NCI-H345 treated with DMSO at 0.1 percent for 48 hours (cell line): ENCODE measurements around the gene RASSF4.

Source experiments
- DNase-seq: peaks from one replicate; lab custom pipeline; 2025; ENCODE audit not compliant: unreplicated experiment; lab: John Stamatoyannopoulos, UW

The RASSF4 gene

DNA sequence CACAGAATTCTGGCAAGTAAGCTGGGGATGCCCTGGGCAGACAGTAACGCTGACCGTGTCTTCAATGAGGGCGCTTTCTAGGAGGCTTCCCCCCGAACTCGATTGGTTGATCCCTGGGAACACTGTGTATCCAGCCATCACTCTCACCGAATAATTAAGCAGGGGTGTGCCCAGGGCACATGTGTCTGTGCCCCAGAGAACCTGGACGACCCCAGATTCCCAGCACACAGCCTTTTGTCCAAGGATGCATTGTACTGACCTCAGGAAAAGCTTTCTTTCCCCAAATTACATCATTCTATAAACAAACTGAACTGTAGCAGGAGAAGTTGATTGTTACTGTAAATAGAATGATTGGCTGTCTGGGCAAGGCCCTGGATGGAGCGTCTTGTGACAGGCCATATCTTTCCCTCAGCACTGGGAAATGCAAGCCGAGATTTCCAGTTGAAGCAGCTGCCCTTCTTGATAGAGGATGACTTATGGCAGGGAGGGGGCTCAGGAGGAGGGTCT is 25.6 kb downstream of the RASSF4 start:
- DNase-seq: no peak

- DNase-seq: no peak
These were observed 26.6 kb downstream of the RASSF4 start for GRCh38 chr10:44986179-44986578.

DNA sequence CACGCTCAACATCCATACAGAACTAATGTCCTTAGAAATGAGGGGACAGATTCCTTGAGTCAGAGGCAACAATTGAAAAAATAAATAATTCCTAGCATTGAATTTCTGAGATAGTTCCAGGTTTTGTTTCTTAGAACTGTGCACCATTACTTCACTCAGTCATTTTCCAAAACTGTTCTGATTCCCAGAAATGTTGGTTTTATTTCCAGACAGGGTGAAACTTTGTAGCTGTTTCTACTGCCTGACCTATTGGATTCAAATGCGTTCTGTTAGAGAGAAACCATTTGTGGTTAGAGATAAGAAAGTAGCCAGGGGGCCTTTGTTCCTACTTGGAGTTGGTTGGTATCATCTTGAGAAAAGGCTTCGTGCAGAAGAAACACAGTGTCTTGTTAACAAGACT is 27.1 kb downstream of the RASSF4 start:
- no peak for DNase-seq

DNA sequence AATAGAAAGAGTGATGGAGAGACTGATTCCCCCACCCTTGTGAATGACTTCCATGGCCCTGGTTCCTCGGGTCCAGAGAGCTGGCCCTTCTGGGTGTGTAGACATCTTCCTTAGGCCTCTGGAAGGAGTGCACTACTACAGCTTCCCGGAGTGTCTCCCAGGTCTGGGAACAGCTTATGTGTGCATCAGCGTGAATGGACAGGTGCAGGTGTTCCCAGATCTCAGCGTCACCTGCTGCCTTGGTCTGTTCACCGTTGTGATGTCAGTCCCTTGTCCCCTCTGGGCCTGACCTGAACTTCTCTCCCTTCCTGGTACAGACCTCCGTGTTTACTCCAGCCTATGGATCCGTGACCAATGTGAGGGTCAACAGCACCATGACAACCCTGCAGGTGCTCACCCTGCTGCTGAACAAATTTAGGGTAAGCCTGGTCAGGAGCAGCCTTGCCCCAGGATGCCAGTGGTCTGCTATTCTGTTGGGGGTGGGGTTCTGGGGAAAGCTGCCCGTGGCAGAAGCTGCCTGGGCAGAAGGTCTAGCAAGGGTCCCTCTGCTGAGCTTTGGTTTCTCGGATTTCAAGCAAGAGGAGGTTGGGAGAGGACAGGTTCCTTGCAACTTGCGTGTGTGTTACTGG is 29.5 kb downstream of the RASSF4 start:
- no peak for DNase-seq

DNA sequence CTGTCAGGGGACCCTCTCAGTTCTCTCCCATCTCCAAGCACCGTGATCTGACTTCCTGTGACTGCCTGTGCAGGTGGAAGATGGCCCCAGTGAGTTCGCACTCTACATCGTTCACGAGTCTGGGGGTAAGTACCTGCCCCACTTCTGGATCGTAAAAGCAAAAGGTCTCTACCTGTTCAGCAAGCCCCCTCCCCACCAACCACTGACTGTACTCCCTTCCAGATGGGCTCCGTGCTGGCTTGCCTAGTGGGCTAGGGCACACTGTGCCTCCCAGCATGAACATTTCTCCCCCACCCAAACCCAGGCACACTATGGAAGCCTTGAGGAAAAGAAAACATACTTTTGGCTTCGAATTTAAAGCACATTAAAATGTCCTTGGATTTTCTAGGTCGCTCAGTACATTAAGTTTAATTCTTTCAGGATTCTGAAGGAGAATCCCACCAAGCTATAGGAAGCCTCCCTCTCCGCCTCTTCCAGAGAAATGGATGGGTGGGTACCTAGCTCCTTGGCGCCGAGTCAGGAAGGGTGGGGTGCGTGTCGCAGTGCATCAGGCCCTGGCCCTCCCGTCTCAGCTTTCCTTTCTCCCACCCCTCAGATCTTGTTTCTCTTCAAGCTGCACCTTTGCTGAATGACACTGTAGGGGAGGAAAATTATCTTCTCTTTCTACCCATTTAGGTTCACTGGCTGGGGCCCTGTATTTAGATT is 30.1 kb downstream of the RASSF4 start:
- no peak for DNase-seq

GRCh38 chr10:44990302-44990655 is 30.7 kb downstream of the RASSF4 start:
- DNase-seq: no peak

- DNase-seq: no peak
These were observed 31.4 kb downstream of the RASSF4 start for GRCh38 chr10:44990965-44991364.

- no peak for DNase-seq
These were observed 32.0 kb downstream of the RASSF4 start for GRCh38 chr10:44991571-44991970.

- no peak for DNase-seq
These were observed 32.6 kb downstream of the RASSF4 start for GRCh38 chr10:44992070-44992731.

GRCh38 chr10:44992732-44993225 is 33.2 kb downstream of the RASSF4 start:
- DNase-seq: no peak

- DNase-seq: no peak
These were observed 33.8 kb downstream of the RASSF4 start for GRCh38 chr10:44993226-44993921.

DNA sequence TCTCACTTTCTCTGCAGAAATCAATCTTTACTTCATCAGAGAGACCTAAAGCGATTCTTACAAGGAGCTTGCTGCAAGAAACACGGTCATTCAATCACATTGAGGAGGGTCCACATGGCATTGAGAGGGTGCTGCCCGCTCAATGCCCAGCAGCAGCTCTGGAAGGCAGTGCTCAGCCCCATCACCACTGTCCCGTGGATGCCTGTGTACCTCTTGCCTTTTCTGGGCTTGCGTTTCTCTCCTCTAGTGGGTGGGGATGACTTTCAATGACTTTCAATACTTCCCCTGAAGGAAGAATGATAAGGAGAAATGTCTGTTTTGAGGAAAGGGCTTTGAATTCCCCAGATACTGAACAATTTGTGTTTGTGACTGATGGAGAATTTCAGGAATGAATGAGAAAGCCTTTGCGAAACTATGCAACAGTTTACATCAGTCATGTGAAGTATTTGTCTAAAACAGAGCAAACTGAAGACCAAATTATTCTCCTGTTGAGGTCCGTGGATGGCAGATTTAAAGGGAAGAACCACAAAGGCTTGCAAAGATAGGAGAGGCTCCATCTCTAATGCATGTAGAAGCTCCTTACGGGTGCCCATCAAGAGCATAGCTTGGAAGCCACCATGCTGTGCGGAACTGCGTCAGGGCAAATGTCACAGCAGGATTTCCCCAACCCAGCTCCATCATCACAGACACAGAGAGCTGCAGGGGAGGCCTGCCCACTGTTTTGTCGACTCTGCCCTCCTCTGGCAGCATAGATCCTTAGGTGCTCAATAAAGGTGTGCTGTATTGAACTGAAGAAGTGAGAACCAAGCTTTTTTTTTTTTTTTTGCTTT is 34.5 kb downstream of the RASSF4 start:
- DNase-seq: no peak

GRCh38 chr10:44994752-44995530 is 35.3 kb downstream of the RASSF4 start:
- DNase-seq: no peak

DNA sequence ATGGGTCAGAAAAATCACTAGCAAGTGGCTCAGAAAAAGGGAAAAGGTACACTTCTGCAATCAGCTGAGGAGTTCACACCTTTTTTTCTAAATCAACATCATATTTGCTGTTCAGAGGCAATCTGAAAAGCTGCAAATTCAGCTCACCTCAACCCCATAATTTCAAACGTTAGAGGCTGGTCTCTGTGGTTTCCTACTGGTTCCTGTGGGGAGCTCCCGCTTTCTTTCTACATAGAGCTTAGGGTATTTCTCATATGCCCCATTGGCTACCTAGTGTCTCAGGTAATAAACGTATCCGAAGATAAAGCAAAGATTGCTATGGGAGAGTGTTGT is 35.9 kb downstream of the RASSF4 start:
- DNase-seq: no peak

- DNase-seq: no peak
These were observed 36.5 kb downstream of the RASSF4 start for GRCh38 chr10:44995914-44996669.

- no peak for DNase-seq
These were observed 37.6 kb downstream of the RASSF4 start for GRCh38 chr10:44997105-44997748.

- DNase-seq: no peak
These were observed 38.6 kb downstream of the RASSF4 start for GRCh38 chr10:44998146-44998631.

- DNase-seq: no peak
These were observed 40.6 kb downstream of the RASSF4 start for GRCh38 chr10:45000138-45000751.
